GM12875 (cell line): Measurements from ENCODE around the gene CADPS.

Experiments
- H3K4me3 ChIP-seq: one replicate; pipeline ENCODE4 v1.5.1; 2011; ENCODE audit warnings: low read depth, low read length, control low read depth
- TF ChIP-seq, protein P1 (sequence below): IDR thresholded peaks from 2 replicates; pipeline ENCODE4 v1.5.1; 2011; ENCODE audit warnings: low read depth, mild to moderate bottlenecking, control low read depth, inconsistent platforms, low read length, moderate library complexity, borderline replicate concordance; ENCODE audit not compliant: insufficient read depth

CADPS gene

DNA sequence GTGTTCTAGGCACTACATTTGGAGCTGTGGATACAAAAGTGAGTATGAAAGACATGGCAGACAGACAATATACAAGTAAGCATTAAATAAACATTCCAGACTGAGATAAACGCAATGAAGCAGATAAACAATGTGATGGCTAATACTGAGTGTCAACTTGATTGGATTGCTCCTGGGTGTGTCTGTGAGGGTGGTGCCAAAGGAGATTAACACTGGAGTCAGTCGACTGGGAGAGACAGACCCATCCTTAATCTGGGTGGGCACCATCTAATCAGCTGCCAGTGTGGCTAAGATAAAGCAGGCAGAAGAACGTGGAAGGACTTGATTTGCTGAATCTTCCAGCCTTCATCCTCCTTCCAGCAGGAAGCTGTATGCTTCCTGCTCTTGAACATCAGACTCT, 77.2 kb downstream of the CADPS start:
- H3K4me3 ChIP-seq, result no peak overlapping the region
- TF ChIP-seq, protein P1, sequence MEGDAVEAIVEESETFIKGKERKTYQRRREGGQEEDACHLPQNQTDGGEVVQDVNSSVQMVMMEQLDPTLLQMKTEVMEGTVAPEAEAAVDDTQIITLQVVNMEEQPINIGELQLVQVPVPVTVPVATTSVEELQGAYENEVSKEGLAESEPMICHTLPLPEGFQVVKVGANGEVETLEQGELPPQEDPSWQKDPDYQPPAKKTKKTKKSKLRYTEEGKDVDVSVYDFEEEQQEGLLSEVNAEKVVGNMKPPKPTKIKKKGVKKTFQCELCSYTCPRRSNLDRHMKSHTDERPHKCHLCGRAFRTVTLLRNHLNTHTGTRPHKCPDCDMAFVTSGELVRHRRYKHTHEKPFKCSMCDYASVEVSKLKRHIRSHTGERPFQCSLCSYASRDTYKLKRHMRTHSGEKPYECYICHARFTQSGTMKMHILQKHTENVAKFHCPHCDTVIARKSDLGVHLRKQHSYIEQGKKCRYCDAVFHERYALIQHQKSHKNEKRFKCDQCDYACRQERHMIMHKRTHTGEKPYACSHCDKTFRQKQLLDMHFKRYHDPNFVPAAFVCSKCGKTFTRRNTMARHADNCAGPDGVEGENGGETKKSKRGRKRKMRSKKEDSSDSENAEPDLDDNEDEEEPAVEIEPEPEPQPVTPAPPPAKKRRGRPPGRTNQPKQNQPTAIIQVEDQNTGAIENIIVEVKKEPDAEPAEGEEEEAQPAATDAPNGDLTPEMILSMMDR, result no peak

DNA sequence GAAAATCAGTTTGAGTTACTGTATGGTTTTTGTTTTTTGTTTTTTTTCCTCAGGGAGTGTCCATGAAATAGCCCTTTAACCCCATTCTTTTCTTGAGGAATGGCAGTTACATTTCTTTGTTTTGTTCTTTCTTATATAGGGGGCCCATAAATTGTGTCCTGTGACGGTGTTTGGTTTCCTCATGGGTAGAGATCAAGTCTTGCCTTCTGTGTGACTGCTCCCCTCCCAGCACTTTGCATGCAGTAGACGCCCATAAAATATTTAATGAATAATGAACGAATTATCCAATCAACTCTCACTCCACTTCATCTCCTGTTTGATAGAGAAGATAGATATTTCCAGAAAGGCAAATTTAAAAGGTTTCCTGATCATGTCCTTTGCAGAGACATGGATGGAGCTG, 78.1 kb downstream of the CADPS start:
- no peak overlapping the region for H3K4me3 ChIP-seq
- TF ChIP-seq, protein P1, result no peak

DNA sequence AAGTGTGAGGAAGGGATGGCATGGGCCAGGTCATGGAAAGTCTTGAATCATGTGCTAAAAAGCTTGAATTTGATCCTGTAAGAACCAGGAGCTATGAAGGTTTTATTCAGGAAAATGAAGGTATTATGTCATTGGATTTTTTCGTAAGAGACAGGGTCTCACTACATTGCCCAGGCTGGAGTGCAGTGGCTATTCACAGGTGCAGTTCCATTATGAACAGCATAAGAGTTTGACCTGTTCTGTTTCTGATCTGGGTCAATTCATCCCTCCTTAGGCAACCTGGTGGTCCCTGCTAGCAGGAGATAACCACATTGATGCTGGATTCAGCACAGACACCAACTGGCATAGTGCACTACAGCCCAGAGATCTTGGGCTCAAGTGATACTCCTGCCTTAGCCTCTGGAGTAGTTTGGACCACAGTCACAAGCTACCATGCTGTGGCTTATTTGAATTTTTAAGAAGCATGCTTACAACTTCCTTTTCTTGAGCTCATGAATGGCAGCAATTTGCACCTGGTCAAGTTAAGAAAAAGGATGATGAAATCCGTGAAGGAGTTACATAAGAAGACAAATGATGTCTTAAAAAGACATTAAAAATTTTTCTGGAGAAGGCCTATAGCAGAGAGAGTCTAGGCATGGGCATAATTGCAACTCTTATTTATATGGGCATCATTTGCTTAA, 79.1 kb downstream of the CADPS start:
- H3K4me3 ChIP-seq, result no peak overlapping the region
- TF ChIP-seq, protein P1, result no peak

DNA sequence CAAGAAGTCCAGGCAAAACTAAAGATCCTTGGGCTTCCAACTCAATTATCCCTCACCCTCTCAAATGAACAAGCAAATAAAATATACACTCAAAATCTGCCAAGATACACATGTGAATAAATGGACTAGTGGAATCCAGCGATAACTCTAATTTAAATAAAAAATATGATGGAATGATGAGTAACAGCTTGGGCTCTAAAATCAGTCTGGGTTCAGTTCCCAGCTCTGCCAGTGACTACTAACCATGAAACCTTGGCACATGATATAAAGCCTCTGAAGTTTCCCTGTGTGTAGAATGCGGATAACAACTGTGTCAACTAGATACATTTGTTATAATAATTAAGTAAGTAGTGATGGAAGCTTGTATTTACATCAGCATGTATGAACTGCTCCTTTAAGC, 81.3 kb downstream of the CADPS start:
- H3K4me3 ChIP-seq, result no peak overlapping the region
- TF ChIP-seq, protein P1, result no peak

DNA sequence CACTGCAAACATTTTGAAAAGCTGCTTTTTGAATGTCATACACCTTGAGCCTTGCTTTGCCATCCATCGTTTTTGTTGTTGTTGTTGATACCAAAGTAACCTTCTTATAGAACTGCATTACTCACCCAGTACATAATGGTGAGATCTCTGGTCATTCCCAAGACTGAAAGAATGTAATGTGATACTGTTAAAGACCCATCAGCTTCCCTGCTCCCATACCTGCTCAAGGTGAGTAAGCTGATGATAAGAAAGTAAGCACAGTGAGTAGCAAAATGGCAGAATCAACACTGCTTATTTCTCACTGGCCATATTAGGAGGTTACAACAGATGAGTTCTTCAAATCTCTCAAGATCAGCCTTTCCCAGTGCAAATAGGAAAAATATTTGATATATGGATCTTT, 89.8 kb downstream of the CADPS start:
- H3K4me3 ChIP-seq, result no peak overlapping the region
- TF ChIP-seq, protein P1, result no peak

DNA sequence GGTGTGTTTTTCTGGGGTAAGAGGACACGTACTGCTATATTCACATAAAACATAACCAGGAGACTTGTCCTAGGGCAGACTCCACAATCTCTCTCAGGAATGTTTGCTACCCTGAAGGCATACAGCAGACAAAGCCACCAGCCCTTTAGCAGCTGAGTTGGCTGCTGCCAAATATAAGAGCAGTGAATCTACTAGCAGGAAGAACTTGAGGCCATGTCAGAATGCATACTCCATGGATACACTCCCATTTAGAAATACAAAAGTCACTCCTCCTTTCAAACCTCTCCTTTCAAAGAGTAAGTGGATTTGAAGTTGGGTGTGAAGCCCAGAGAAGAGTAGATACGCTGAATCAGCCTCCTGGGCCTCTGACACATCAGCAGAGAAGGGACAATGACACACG, 94.1 kb downstream of the CADPS start:
- H3K4me3 ChIP-seq, result no peak overlapping the region

DNA sequence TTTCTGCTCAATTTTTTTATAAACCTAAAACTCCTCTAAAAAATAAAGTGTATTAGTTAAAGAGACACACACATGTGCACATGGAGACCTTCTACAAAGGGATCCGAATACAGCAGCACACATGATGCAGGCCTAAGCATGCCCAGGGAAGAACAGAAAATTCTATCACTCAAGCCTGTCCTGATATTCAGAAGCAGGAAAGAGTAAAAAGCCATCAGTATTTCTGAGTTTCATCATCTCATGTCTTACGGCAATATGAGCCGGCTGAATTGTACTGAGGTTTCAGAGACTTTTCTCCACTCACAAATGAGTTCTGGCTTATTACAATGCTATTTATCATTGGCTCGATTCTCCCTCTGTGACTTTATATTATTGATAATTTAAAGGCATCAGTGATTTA, 97.5 kb downstream of the CADPS start:
- H3K4me3 ChIP-seq, result no peak overlapping the region
- TF ChIP-seq, protein P1, result no peak

More for the DNA sequence above, 94.1 kb downstream of the CADPS start:
- TF ChIP-seq, protein P1, result no peak
